Erythroblast (primary cell): ENCODE data around the gene TMEM51.

Experiments used
- DNase-seq, 2 experiments: peaks; one replicate each; lab custom pipeline; 2025; lab: John Stamatoyannopoulos, UW
- GATA1 ChIP-seq: IDR thresholded peaks from 2 replicates; pipeline ENCODE4 v1.6.1; 2011; ENCODE audit warnings: low read depth, mild to moderate bottlenecking, control low read depth, low read length, moderate library complexity
- POLR2A ChIP-seq: IDR thresholded peaks from 2 replicates; pipeline ENCODE4 v1.6.1; 2011; ENCODE audit warnings: mild to moderate bottlenecking, low read length

TMEM51 gene

DNA sequence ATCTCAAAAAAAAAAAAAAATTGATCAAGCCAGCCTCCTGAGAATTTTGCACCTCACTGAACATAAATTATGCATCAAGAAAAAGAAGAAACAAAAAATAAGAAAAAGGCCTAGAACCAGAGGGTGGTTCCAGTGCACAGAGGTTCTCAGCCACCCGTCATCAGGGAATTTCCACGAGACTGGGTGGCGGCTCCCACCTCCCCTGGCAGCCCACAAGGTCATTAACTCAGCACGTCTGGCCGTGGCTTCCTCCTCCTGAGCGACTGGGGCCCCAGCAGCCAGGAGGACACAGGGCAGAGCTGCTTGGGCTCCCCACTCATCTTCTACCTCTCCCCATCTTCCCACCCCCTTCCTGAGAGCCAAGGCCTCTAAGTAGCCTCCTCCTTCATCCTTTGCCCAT, 15.7 kb upstream of the TMEM51 start:
- DNase-seq, result no peak
- TF ChIP-seq POLR2A, result no peak
- TF ChIP-seq GATA1, result no peak

DNA sequence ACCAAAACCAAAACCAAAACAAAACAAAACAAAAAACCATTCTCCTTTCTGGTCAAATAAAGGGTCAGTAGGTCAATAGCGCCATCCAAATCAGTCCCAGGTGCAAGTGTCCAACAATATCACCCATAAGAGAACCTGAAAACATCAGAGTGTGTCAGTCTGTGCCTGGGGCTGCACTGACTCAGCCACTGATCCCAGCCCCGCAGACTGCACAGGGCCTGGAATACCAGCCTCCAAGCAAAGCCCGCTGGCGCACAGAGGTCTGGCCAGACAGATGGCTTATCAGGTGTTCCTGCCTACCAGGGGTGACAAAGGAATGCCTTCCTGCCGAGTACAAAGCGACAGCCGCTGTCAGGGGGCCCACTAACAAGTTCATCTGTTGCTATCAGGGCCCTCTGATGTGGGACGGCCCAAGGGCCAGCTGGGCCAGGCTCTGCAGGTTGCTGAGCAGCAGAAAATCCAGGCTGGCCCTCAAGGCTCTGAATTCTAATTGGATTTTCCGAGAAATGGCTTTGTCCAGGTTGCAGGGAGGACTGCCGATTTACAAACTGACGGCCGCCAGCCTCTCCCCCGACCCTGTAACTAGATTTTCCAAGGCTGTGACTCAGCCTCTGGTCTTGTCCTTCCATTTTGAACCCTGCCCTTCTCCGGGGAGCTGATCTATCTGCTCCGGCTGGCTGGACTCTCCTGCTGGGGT, 13.7 kb upstream of the TMEM51 start:
- DNase-seq, result no peak
- no peak for TF ChIP-seq GATA1
- TF ChIP-seq POLR2A, result no peak

- DNase-seq, result no peak
- TF ChIP-seq POLR2A (no peak), GATA1 (no peak)
These were observed 11.5 kb upstream of the TMEM51 start for GRCh38 chr1:15141935-15142539.

DNA sequence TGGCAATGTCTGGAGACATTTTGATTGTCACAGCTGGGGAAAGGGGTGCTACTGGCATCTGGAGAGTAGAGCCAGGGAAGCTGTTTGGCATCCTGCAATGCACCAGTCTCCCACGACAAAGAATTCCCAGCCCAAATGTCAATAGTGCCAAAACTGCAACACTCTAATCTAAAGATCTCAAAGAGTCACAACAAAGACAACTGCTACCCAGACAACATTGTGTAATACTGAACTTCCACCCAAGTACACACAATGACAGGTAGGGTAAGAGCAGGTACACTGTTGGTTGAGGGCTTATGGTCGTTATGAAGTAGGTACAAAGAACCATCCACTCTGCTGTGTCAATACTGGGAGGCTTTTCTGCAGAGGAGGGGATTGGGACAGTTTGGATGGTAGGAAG, 8.2 kb upstream of the TMEM51 start:
- DNase-seq, result no peak
- TF ChIP-seq GATA1 (no peak), POLR2A (no peak)

DNA sequence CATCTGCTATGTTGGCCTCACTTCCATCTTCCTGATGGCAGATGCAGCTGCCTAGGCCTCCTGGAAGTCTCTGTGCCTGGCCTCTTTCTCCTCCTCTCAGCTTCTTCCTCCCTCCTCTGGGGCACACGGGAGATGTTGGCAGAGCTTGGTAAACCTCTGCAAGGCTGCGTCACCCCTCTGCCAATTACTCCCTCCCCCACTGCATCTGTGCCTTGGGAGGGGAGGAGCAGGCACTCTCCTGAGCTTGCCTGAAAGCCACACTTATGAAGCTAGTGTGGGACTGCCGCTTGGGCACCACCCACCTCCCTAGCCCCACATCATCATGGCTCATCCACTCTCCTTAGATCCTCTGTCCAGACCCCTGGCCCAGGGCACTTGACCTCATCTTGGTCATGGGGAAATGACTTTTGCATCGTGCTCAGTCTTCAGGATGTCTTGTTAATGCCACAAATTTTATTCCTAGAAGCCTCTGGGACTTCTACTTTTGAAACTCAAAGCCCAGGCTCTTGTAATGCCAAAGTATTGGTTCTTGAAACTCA, 7.3 kb upstream of the TMEM51 start:
- DNase-seq, result no peak
- TF ChIP-seq GATA1, result no peak
- no peak for TF ChIP-seq POLR2A

DNA sequence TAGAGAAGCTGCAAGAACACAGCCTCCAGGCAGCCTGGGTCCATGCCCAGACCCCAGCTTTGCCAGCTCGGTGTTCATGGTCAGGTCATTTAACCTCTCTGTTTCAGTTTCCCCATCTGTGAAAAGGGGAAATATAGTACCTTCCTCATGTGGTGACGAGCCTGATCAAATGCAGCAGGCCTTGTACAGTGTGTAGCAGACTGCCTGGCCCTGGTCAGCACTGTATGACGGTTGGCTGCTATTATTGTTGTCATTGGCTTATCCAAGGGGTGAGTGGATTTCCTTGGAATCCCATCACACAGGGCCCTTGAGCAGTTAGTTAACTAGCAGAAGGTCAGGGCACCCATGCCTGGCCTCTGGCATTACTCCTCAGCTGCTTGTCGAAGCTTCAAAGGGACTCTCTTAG, 6.6 kb upstream of the TMEM51 start:
- no peak for DNase-seq
- TF ChIP-seq GATA1, result no peak
- TF ChIP-seq POLR2A, result no peak

GRCh38 chr1:15148004-15148403, 5.5 kb upstream of the TMEM51 start:
- DNase-seq, result no peak
- TF ChIP-seq GATA1 (no peak), POLR2A (no peak)

GRCh38 chr1:15148475-15148874, 5.1 kb upstream of the TMEM51 start:
- TF ChIP-seq POLR2A, result no peak
- TF ChIP-seq GATA1, result no peak
- DNase-seq, result no peak

DNA sequence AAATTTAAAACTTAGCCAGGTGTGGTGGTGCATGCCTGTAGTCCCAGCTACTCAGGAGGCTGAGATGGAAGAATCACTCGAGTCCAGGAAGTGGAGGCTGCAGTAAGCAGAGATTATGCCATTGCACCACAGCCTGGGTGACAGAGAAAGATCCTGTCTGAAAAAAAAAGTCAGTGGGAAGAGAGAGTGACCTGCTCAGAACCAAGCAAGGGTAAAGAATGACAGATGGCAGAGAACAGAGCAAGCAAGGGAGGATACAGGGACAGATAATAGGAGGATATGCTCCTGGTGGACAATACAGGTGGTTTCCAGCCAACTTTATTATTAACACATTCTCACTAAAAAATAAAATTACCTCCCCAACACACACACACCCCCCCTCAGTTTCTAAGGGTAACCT, 4.6 kb upstream of the TMEM51 start:
- no peak for DNase-seq
- TF ChIP-seq GATA1, result no peak
- TF ChIP-seq POLR2A, result no peak

DNA sequence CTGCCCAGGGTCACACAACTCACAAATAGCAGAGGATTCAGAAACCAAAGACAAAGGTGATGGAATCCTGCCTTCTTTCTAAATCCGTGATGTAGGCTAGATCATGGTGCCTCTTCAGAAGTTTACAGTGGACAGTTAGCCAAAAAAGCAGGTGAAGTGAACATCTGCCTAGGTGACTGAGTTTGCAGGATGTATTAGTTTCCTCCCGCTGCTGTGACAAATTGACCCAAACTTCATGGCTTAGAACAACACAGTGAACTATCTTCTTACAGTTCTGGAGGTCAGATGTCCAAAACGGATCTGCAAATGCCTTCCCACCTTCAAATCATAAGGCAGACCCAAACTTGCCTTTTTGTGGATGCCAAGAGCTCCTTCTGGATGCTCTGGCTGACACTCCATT, 3.2 kb upstream of the TMEM51 start:
- TF ChIP-seq POLR2A, result no peak
- TF ChIP-seq GATA1, result no peak
- no peak for DNase-seq

DNA sequence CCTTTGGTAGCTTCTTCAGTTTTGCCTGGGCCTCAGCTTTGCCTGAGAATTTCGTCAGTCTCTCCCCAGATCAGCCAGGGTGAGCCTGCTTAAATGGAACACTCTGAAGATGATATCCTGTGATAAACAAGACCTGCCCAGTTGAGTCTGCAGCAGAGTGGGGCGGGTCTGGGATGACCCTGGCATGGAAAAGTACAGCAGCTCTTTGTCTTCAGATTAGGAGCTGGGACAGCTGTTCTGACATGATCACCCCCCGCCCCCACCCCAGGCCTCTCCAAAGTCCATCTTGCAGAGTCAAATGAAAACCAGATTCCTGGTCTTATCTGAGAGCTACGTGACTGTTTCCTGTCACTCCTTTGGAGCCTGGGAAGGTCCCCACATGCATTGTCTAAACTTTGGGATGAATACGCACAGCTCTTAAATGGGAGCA, 2.2 kb upstream of the TMEM51 start:
- DNase-seq, result no peak
- TF ChIP-seq GATA1, result no peak
- no peak for TF ChIP-seq POLR2A

- TF ChIP-seq GATA1 (no peak), POLR2A (no peak)
- no peak for DNase-seq
These were observed 1.7 kb upstream of the TMEM51 start for GRCh38 chr1:15151871-15152270.

DNA sequence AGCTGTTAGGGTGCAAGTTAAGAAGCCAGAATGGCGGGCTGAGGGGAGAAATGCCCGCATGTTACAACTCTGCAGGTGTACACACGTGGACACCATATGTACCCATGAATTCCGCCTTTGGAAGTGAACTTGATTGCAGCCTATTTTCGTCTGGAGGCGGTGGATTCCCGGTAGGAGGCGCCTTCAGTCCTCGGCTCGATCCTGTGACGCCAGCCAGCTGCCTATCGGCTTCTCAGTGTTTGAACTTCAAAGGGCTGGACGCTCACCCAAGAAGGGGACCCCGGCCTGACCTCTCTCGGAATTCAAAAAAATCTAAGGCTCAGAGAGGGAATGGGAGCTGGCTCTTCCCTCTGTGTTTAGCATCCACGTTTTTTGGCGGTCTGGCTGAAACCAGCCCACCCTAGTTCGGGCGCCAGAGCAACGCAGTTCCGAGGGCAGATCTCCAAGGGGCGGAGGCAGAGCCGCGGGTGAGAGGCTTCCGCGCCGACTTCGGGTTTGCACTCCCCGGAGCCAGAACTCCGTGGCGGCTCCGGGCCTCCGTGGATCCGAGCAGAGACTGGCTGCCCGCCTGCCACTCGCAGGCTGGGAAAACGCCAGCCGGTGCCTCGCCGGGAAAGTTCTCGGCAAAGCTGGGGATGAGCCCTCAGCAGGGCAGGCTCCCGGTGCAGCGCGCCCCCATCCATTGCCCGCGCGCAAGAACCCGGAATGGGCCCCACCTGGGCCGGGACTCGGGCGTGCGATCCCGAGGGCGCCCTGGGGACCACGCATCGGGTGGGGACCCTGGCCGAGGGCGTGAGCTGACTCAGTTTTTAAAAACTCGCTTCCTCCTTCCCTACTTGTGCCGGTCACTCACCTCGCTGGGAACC, 996 bp upstream of the TMEM51 start:
- TF ChIP-seq POLR2A, result no peak
- no peak for TF ChIP-seq GATA1
- peak; percentile 6 to 19 for DNase-seq

DNA sequence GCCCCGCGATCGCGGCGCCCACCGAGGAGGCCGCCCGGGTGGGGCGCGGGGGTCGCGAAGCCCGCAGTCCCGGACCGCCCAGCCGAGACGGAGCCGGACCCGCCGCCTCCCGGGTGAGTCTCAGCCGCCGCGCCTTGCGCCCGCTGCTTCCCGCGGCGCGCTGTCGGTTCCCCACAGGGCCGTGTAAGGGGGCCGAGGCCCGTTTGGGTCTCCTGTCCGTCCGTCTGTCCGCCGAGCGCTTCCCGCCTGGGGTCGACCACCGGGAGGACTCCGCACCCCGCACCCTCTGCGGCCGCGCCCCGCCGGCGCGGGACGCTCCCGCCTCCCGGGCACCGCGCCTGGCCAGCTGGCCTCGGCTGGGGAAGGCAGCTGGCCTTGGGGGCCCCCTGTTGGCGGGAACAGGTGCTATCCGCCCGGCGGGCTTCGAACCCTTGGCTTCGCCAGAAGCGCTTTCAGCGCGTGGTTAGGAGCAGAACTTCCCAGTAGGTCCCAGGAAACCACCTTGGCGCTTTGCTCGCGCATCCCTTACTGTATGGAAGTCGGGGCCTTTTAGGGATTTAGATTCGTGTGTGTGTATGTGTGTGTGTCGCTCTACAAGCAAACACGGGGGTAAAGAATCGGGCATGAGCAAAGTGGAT, 414 bp downstream of the TMEM51 start:
- no peak for TF ChIP-seq GATA1
- no peak for TF ChIP-seq POLR2A
- peak; percentile 39 to 42 for DNase-seq

DNA sequence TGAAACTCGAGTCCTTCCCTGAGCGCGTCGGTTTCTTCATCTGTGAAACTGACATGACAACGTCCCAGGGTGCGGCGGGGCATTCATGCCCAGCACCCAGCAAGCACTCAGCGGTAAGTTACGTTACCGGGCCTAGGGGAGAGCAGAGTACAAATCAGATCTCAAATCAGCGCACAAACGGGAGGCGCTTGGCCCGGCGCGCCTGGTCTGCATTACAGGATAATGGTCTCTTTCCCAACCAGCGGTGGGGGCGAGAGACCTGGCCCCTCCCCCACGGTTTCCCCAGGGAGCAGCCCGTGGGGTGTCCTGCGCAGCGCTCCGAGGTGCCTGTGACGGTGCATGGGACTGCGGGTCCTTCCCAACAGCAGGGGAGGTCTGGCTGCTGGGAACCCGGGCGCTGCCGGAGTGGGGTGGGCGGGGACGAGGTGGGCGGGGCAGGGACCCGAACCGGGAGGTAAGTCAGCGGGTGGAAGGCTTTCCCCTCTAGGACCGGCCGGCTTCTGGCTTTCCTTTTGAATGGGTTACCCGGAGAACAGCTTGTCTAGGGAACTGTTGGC, 1.0 kb downstream of the TMEM51 start:
- TF ChIP-seq POLR2A (no peak), GATA1 (no peak)
- no peak for DNase-seq
